K562 (cell line): ENCODE measurements around the gene PITRM1. TPM values are rescaled to one million over a fixed set of nuclear protein-coding genes. Genes with fewer than 3 reads are reported as not detected.

Experiments used
- ATAC-seq: fragments of 200-7000 bp; cut with Tn5 transposase; 3 replicates; pipeline ENCODE4 v1.9.1; 2020; ENCODE audit warnings: moderate library complexity
- BruUV-seq: library from RNA; stranded (reverse); fragments of 400-500 nt; replicated peaks from 2 replicates; lab custom pipeline; 2021; lab: Mats Ljungman, UMichigan
- CTCF ChIA-PET: fragments of 300-600 bp; formaldehyde crosslinking; extraction: SDS; loops from one replicate; lab custom pipeline; 2021; ENCODE audit warnings: low intra/inter-chr PET ratio; lab: Yijun Ruan, JAX
- POLR2A ChIA-PET: fragments of 300-600, 350-650 bp; sonication (Branson Sonifier 250); formaldehyde crosslinking; extraction: SDS; loops from one replicate; lab custom pipeline; 2021; ENCODE audit warnings: antibody characterized with exemption, inconsistent platforms; lab: Yijun Ruan, JAX
- DNase-seq, 4 experiments: peaks; one replicate each; pipeline versions ENCODE4 v3.0.0 to v3.0.0-alpha.2; 2011 to 2018; ENCODE audit warnings: low spot score in 3 of 4, mixed read lengths in 3 of 4; ENCODE audit errors: extremely low read depth in 1 of 4
- FAIRE-seq: peaks from 2 replicates; lab custom pipeline; 2011; peaks lifted over from hg19 to GRCh38; lab: Jason Lieb, UNC
- H2AFZ ChIP-seq: 2 replicates; pipeline ENCODE4 v1.6.0; 2011; ENCODE audit warnings: low read depth, low read length, control low read depth, inconsistent platforms
- H3K27ac ChIP-seq: fragments of 200-600 bp; 3 replicates; pipeline ENCODE4 v1.8.0; 2011; ENCODE audit warnings: low read depth, mild to moderate bottlenecking, control low read depth, inconsistent platforms, low read length, moderate library complexity, mixed read lengths; ENCODE audit errors: extremely low read depth
- H3K27me3 ChIP-seq, 2 experiments: fragments of 300-600 bp in 1 of 2; 2 replicates in 1 of 2; 3 replicates in 1 of 2; pipeline versions ENCODE4 v1.6.0 to v1.8.0; 2011; ENCODE audit warnings: inconsistent platforms in 2 of 2, low read length in 2 of 2, mild to moderate bottlenecking in 1 of 2, mixed read lengths in 1 of 2, moderate library complexity in 1 of 2; ENCODE audit not compliant: control insufficient read depth in 2 of 2, insufficient read depth in 2 of 2
- H3K36me3 ChIP-seq: fragments of 300-600 bp; 3 replicates; pipeline ENCODE4 v1.8.0; 2011; ENCODE audit warnings: mild to moderate bottlenecking, low read length, inconsistent platforms; ENCODE audit not compliant: control insufficient read depth, insufficient read depth
- H3K4me1 ChIP-seq, 2 experiments: fragments of 200-600 bp in 1 of 2; replicated peaks in 1 of 2; 2 replicates in 1 of 2; 3 replicates in 1 of 2; pipeline versions ENCODE4 v1.5.1 to v1.8.0; 2011; ENCODE audit warnings: inconsistent platforms in 2 of 2, low read length in 2 of 2, mild to moderate bottlenecking in 1 of 2, mixed read lengths in 1 of 2, moderate library complexity in 1 of 2; ENCODE audit not compliant: control insufficient read depth in 2 of 2, insufficient read depth in 2 of 2
- H3K4me2 ChIP-seq: 2 replicates; pipeline ENCODE4 v1.6.1; 2011; ENCODE audit warnings: low read length, control low read depth, inconsistent platforms, mixed read lengths; ENCODE audit not compliant: insufficient read depth
- H3K4me3 ChIP-seq: fragments of 200-600 bp; sonication (generic), shearing (Covaris generic); 2 replicates; pipeline ENCODE4 v1.5.1; 2016; ENCODE audit warnings: control low read depth, inconsistent platforms
- H3K79me2 ChIP-seq: fragments of 200-600 bp; 3 replicates; pipeline ENCODE4 v1.8.0; 2011; ENCODE audit warnings: low read length, inconsistent platforms; ENCODE audit not compliant: control insufficient read depth, insufficient read depth
- H3K9ac ChIP-seq, 2 experiments: 2 replicates each; pipeline versions ENCODE4 v1.6.0 to v1.6.1; 2011; ENCODE audit warnings: low read depth in 2 of 2, low read length in 2 of 2, control low read depth in 1 of 2, inconsistent platforms in 1 of 2, mild to moderate bottlenecking in 1 of 2, mixed read lengths in 1 of 2; ENCODE audit not compliant: insufficient read depth in 1 of 2
- H3K9me1 ChIP-seq: one replicate; pipeline ENCODE4 v1.6.0; 2011; ENCODE audit warnings: inconsistent platforms, mild to moderate bottlenecking, low read length, moderate library complexity; ENCODE audit not compliant: control insufficient read depth, insufficient read depth
- H3K9me3 ChIP-seq: replicated peaks from 2 replicates; pipeline ENCODE4 v1.5.1; 2011; ENCODE audit warnings: low read depth, low read length, inconsistent platforms; ENCODE audit not compliant: control insufficient read depth, insufficient read depth
- H4K20me1 ChIP-seq: replicated peaks from 2 replicates; pipeline ENCODE4 v1.6.1; 2011; ENCODE audit warnings: low read length, inconsistent platforms, mixed read lengths; ENCODE audit not compliant: control insufficient read depth, insufficient read depth
- ELF2 ChIP-seq: fragments of 250-450 bp; sonication (Bioruptor Pico); IDR thresholded peaks from 2 replicates; pipeline ENCODE4 v1.5.0; 2021; ENCODE audit warnings: mild to moderate bottlenecking
- ERF ChIP-seq: fragments of 450-650 bp; formaldehyde crosslinking; IDR thresholded peaks from 2 replicates; pipeline ENCODE4 v1.4.0; 2020; ENCODE audit warnings: mild to moderate bottlenecking, mixed read lengths
- IFI16 ChIP-seq: fragments of 250-450 bp; sonication (Bioruptor Pico); IDR thresholded peaks from 2 replicates; pipeline ENCODE4 v2.1.2; 2022; ENCODE audit warnings: mild to moderate bottlenecking, inconsistent platforms
- KDM5B ChIP-seq: fragments of 200-600 bp; sonication (generic); IDR thresholded peaks from 2 replicates; pipeline ENCODE4 v1.6.1; 2012; ENCODE audit warnings: low read depth, mild to moderate bottlenecking, moderate library complexity, low read length, control low read depth, inconsistent platforms; ENCODE audit not compliant: insufficient replicate concordance
- NFE2 ChIP-seq: IDR thresholded peaks from 2 replicates; pipeline ENCODE4 v1.6.1; 2014; ENCODE audit warnings: antibody characterized with exemption, low read depth
- SIX5 ChIP-seq, 2 experiments: IDR thresholded peaks; 2 replicates each; pipeline ENCODE4 v1.6.1; 2011; ENCODE audit warnings: low read length in 2 of 2, borderline replicate concordance in 1 of 2, low read depth in 1 of 2, mild to moderate bottlenecking in 1 of 2, moderate library complexity in 1 of 2; ENCODE audit not compliant: insufficient read depth in 1 of 2
- SP2 ChIP-seq: IDR thresholded peaks from 2 replicates; pipeline ENCODE4 v1.6.1; 2011; ENCODE audit warnings: mild to moderate bottlenecking, low read depth, low read length, moderate library complexity; ENCODE audit not compliant: poor library complexity, severe bottlenecking; ENCODE audit errors: extremely low read depth
- SRSF1 ChIP-seq: fragments of 200-400 bp; formaldehyde crosslinking; IDR thresholded peaks from 2 replicates; pipeline ENCODE4 v1.6.1; 2017; ENCODE audit warnings: mild to moderate bottlenecking, low read depth, low read length, moderate library complexity
- XRCC3 ChIP-seq: fragments of 450-650 bp; IDR thresholded peaks from 2 replicates; pipeline ENCODE4 v1.6.1; 2017; ENCODE audit warnings: mild to moderate bottlenecking, moderate library complexity
- YY1 ChIP-seq, 3 experiments: IDR thresholded peaks; 2 replicates each; pipeline ENCODE4 v1.6.1; 2011; ENCODE audit warnings: low read length in 2 of 3, mild to moderate bottlenecking in 2 of 3, moderate library complexity in 2 of 3, borderline replicate concordance in 1 of 3, control low read depth in 1 of 3, low read depth in 1 of 3; ENCODE audit not compliant: insufficient read depth in 3 of 3, insufficient replicate concordance in 2 of 3, control insufficient read depth in 1 of 3, insufficient read length in 1 of 3; ENCODE audit errors: extremely low read depth in 1 of 3
- ZNF644 ChIP-seq: fragments of 200-800 bp; sonication (Bioruptor generic); IDR thresholded peaks from 2 replicates; pipeline ENCODE4 v1.6.1; 2016; ENCODE audit warnings: low read depth, missing genetic modification characterization, missing compliant biosample characterization
- WGBS: fragments of 100-300 bp; shearing (Covaris generic); methylation state at CpG from one replicate; pipeline ENCODE4 v1.1.6; 2016; ENCODE audit warnings: low coverage, mixed read lengths; ENCODE audit not compliant: insufficient coverage; ENCODE audit errors: missing lambda C conversion rate; 5-methylcytosine and 5-hydroxymethylcytosine counted together
- in situ Hi-C: fragments of 300-500 bp; cut with MboI; formaldehyde crosslinking; loops from 4 replicates; pipeline ENCODE4 v1.15.0; 2018; ENCODE audit warnings: inconsistent platforms, mixed read lengths
- intact Hi-C: fragments of 100-400 bp; cut with micrococcal nuclease; formaldehyde crosslinking; loops from 2 replicates; pipeline ENCODE4 v1.14.2; 2022
- polyA plus RNA-seq, 8 experiments: library from polyadenylated mRNA; depleted of rRNA in 4 of 8; stranded (reverse) in 5 of 8; unstranded in 3 of 8; fragments of >200 nt; fragmentation: Nextera tagmentation in 2 of 8; fragmentation: Illumina TruSeq in 1 of 8; extraction: Ambion mirVana in 2 of 8; extraction: Trizol in 1 of 8; gene quantifications; 2 replicates each; pipeline versions ENCODE4 v1.2.1 to v1.2.3, GENCODE V29; 2011 to 2014; ENCODE audit warnings: inconsistent platforms in 1 of 8, missing spikeins in 1 of 8
- total RNA-seq, 7 experiments: library from RNA; depleted of rRNA in 6 of 7; stranded (reverse); fragments of >200 nt in 6 of 7; fragmentation: Illumina TruSeq in 2 of 7; extraction: Trizol in 2 of 7; gene quantifications; 2 replicates each; pipeline versions ENCODE4 v1.2.1 to v1.2.3, GENCODE V29; 2011 to 2021; ENCODE audit warnings: low replicate concordance in 1 of 7
- TF ChIP-seq, protein P1 (sequence below): fragments of 250-450 bp; sonication (Bioruptor Pico); IDR thresholded peaks from 2 replicates; pipeline ENCODE4 v1.8.0; 2021; ENCODE audit warnings: moderate library complexity, mild to moderate bottlenecking, inconsistent platforms
- TF ChIP-seq, protein P2 (sequence below): fragments of 450-650 bp; conservative IDR thresholded peaks from 2 replicates; pipeline ENCODE4 v1.6.1; 2016; ENCODE audit warnings: missing genetic modification characterization, low read depth, mild to moderate bottlenecking, control low read depth, missing compliant biosample characterization
- TF ChIP-seq, protein P3 (sequence below): fragments of 250-450 bp; sonication (Bioruptor Pico); IDR thresholded peaks from 2 replicates; pipeline ENCODE4 v1.5.0; 2021; ENCODE audit warnings: mild to moderate bottlenecking, moderate library complexity

The PITRM1 gene
- total and polyA plus RNA-seq, 9 of the 15 experiments (the other 6 are each of a cell fraction or from before 2014, with no cell fraction given) = 21.1 to 70.4 (median 39.7) TPM

DNA sequence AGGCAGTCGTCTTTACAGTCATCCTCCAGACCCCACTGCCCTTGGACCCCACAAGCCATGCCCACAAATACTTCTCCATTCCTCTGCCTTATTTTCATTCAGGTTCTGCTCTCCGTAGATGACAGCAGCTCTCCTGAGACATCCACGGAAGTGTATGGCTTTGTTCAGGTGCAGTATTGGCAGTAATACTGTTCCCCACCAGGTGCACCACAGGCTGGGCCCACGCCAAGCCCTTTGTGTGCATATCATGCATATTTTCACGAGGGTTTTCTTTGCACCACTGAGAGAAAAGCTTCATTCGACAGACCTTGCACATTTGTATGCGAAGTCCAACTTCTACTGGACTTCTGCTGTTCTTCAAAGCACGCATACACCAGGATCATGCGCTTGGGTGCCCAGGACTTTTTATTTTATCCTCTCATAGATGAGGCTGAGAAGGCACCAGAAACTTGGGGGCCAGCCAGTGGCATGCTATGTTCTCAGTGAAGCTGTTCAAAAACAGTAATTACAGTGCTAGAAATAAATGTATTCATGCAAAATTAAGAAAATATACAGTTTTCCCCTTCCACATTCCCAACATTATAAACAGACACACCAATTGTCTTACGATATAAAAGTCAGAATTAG, 37.8 kb upstream of the PITRM1 start:
- FAIRE-seq (no peak), ATAC-seq (no peak)
- CTCF ChIA-PET = no interaction called here
- TF ChIP-seq ZNF644 (tag) = no peak
- no peak for TF ChIP-seq SIX5 (IDR thresholded peaks at IDR 0.05; ENCODE audit: borderline replicate concordance in 1 of 2, insufficient read depth in 1 of 2, low read depth in 1 of 2, low read length in 2 of 2)
- no peak for TF ChIP-seq ELF2
- TF ChIP-seq NFE2 = no peak
- TF ChIP-seq, protein P1, sequence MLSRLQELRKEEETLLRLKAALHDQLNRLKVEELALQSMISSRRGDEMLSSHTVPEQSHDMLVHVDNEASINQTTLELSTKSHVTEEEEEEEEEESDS (CRISPR knock-in tag) = no peak
- no peak for TF ChIP-seq KDM5B
- TF ChIP-seq SP2 = no peak
- no peak for TF ChIP-seq XRCC3
- TF ChIP-seq, protein P2, sequence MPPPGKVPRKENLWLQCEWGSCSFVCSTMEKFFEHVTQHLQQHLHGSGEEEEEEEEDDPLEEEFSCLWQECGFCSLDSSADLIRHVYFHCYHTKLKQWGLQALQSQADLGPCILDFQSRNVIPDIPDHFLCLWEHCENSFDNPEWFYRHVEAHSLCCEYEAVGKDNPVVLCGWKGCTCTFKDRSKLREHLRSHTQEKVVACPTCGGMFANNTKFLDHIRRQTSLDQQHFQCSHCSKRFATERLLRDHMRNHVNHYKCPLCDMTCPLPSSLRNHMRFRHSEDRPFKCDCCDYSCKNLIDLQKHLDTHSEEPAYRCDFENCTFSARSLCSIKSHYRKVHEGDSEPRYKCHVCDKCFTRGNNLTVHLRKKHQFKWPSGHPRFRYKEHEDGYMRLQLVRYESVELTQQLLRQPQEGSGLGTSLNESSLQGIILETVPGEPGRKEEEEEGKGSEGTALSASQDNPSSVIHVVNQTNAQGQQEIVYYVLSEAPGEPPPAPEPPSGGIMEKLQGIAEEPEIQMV = no peak
- TF ChIP-seq SRSF1 = no peak
- no peak for TF ChIP-seq YY1 (IDR thresholded peaks at IDR 0.05; ENCODE audit: borderline replicate concordance in 1 of 3, control insufficient read depth in 1 of 3, extremely low read depth in 1 of 3, insufficient read depth in 3 of 3, insufficient read length in 1 of 3, insufficient replicate concordance in 2 of 3, low read depth in 1 of 3, low read length in 2 of 3)
- no peak for TF ChIP-seq ERF (CRISPR knock-in tag)
- TF ChIP-seq, protein P3, sequence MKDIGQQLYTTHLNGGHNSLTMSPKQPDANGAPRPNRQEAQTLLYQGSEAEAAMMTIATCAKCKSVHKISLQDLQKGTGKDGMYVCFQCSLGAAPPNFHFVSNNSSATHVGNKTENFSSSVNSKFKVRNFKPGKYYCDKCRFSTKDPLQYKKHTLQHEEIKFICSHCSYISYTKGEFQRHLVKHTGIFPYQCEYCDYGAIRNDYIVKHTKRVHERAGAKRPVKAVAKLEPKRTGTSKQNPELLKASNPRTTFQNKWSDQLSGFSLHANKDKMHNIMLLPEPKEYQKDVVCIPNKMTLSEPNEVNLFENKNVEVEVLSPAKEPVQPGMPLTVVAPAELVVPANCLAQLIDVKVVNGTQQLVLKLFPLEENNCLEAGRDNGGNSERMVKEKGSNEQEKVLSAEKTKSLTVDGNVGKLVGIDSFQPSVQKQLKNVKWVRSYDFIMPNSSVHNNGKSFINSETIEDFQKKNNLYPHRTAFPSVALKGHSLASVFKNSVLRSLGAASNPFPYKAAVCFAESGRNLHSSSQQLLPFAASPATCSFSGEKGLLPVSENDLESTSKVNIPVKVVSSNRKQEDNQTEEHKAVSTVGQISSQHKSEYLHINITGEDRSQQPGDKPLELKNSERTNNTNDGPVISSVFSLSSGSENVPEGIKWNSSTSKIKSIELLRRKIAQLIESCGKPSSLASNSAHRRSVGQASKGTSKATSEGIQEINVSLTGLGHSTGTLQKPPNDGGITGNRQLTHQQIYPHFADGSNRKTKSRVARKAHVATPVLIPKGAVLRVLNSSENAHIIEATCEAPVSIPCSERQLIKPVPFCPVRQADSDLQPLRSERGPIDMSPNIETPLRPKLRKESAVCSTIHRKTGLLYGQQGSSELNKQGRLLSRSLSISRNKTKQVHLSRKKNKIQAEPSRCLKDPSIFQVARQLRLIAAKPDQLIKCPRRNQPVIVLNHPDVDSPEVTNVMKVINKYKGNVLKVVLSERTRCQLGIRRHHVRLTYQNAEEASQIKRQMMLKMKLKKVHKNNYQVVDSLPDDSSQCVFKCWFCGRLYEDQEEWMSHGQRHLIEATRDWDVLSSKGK (CRISPR knock-in tag) = no peak
- no peak for TF ChIP-seq IFI16 (CRISPR knock-in tag)

More for the DNA sequence above, 37.8 kb upstream of the PITRM1 start:
- DNase-seq = no peak
- POLR2A ChIA-PET = interaction anchor here (0.7 kb wide), 1 partner anchor 1563 kb away, joined by 3 read pairs; no protein-coding TSS in a partner anchor
- peaks cover 20 to 63% of the 10 kb centered on the region in 2 experiments for H3K27me3 ChIP-seq
- no peak overlapping the region for H3K9ac ChIP-seq
- in situ Hi-C loops = loop anchor here (25.0 kb wide), 1 partner anchor 1552 kb away; no protein-coding TSS in a partner anchor
- 0 out of 2 replicates have a peak, but pooled peaks cover 7% of the 10 kb centered on the region for H4K20me1 ChIP-seq
- BruUV-seq = no TSS peak
- no peak overlapping the region for H3K4me3 ChIP-seq
- H3K4me2 ChIP-seq = no peak overlapping the region
- peaks cover 0 to 5% of the 10 kb centered on the region in 2 experiments; a peak in 3 of 5 replicates for H3K4me1 ChIP-seq
- H3K27ac ChIP-seq = no peak overlapping the region
- no peaks in the 10 kb centered on the region for H3K79me2 ChIP-seq
- intact Hi-C loops = no loop called here
- no peaks in the 10 kb centered on the region for H3K9me3 ChIP-seq
- no peaks in the 10 kb centered on the region for H3K36me3 ChIP-seq
- WGBS = 4% methylated on average over 10 of the region's 10 CpGs
- H2AFZ ChIP-seq = no peak overlapping the region
- no peaks in the 10 kb centered on the region for H3K9me1 ChIP-seq
